Activated gamma-delta T cell (primary cell): ENCODE results near the gene CDKN2D.
A peak's percentile ranks its signal among the peaks of the same experiment; 100 is the strongest.
"Not testable (repeated sequence)": the region's sequence is repeated elsewhere in the genome, so short reads cannot be mapped to it uniquely, and the experiment has no call there.

Experiments used
- DNase-seq: peaks from one replicate; lab custom pipeline; 2025; lab: John Stamatoyannopoulos, UW

Gene CDKN2D

DNA sequence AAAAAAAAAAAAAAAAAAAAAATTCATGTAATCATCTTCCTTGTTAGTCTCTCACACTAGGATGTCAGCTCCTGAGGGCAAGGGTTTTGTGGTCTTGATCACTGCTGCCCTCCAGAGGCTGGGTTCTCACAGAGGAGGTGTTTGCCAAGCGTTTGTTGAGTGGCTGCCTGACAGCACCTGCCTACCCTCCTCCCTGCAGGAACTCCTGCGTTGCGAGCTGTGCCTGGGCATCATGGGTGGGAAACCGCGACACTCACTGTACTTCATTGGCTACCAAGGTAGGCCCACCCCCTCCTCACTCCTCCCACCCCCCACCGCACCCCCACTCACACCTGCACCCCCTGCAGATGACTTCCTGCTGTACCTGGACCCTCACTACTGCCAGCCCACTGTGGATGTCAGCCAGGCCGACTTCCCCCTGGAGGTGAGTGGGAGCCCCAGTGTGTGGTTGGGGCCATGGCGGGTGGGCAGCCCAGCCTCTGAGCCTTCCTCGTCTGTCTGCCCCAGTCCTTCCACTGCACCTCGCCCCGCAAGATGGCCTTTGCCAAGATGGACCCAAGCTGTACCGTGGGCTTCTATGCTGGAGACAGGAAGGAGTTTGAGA is 17.0 kb downstream of the CDKN2D start:
- no peak for DNase-seq

DNA sequence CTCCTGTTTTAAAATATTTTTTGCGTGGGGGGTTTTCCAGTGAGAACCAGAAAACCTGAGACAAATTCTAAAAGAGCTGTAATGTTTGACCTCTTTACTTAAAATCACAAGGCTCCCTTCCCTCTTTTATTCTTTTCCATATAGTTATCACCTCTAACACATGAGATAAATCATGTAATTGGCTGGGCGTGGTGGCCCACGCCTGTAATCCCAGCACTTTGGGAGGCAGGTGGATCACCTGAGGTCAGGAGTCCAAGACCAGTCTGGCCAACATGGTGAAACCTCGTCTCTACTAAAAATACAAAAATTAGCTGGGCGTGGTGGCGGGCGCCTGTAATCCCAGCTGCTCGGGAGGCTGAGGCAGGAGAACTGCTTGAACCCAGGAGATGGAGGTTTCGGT is 17.8 kb downstream of the CDKN2D start:
- DNase-seq, result not testable (repeated sequence)

DNA sequence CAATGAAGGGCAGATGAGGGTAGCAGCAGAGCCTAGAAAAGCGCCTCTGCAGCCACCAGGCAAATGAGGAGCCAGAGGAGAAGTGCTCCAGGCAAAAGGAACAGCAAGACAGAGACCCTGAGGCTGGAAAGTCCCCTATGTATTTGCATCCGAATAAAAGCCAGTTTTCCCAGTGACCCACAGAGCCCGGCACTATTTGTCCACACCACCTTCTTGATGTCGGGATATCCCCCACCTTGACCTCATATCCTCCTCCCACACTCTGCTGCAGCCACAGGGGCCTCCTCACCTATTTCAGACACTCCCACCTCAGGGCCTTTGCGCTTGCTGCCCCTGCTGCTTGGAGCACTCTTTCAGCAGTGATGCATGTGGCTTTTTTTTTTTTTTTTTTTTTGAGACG is 18.4 kb downstream of the CDKN2D start:
- DNase-seq, result no peak

- no peak for DNase-seq
Observed at GRCh38 chr19:10549733-10550132, 19.0 kb downstream of the CDKN2D start.

DNA sequence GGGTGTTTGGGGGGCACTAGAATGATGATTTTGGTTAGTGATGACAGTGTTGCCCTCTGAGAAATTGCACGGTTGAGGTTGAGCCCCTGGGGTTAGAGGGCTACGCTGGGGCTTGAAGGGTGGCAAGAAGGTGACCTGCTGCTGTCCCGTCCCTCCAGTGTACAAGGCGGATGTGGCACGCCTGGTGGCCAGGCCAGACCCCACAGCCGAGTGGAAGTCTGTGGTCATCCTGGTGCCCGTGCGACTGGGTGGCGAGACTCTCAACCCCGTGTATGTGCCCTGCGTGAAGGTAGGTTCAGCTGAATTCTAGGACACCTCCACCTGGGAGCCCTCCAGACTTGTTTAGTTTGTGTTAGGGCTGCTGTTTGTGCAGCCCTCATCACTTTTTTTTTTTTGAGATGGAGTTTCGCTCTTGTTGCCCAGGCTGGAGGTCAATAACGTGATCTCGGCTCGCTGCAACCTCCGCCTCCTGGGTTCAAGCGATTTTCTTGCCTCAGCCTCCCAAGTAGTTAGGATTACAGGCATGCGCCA is 20.0 kb downstream of the CDKN2D start:
- no peak for DNase-seq

DNA sequence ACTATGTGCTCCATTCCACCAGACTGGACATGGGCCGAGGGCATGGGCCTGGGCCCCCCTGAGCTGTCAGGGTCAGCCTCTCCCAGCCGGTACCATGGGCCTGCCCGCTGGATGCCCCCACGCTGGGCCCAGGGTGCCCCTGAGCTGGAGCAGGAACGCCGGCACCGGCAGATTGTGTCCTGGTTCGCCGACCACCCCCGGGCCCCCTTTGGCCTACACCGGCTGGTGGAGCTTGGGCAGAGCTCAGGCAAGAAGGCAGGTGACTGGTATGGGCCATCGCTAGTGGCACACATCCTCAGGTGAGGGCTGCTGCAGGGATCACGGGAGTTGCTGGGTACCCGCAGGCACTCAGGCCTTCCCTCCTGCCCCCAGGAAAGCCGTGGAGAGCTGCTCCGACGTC is 22.0 kb downstream of the CDKN2D start:
- no peak for DNase-seq

DNA sequence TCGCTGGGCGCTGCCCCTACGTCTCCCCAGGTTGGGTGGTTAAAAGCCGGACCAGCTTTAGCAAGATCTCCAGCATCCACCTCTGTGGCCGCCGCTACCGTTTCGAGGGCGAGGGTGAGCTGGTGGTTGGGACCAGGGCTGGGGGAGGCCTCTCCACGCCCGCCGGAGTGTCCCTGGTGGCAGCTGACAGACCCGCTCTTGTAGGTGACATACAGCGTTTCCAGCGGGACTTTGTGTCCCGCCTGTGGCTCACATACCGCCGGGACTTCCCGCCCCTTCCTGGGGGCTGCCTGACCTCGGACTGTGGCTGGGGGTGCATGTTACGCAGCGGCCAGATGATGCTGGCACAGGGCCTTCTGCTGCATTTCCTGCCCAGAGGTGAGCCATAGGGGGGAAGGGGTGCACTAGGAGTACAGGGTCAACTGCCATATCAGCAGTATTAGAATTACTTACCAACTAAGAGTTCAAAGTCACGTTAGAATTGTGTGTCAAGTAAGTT is 24.0 kb downstream of the CDKN2D start:
- no peak for DNase-seq

- no peak for DNase-seq
Observed at GRCh38 chr19:10544242-10544752, 24.5 kb downstream of the CDKN2D start.

DNA sequence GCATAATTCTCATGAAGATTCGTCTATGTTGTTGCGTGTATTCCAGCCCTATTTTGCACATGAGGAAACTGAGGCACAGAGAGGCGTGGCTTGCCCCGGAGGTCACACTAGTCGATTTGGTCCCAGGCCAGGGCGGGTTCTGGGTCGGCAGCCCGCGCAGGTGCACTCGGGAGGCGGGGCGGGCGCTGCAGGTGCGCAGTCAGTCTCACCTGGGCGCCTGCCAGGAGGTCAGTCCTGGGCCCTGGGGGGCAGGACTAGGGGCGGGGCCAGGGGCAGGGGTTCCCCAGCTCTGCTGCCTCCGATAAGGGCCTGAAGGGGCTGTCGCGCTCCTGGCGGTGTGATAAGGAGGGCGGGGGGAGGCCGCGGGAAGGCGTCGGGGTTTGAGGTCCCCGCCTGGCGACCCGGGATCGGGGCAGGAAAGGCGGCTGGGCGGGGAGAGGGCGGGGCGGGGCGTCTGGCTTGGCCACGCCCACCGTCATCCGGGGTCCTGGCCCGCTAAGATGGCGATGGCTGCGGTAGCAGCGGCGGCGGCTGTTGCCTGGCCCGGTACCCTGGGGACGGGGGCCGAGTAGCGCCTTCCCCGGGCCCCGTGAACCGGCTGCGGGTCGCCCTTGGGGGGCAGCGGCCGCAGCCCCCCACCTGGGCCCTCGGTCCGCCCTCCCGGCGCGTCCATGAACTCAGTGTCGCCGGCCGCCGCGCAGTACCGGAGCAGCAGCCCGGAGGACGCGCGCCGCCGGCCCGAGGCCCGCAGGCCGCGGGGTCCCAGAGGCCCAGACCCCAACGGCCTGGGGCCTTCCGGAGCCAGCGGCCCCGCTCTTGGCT is 25.1 kb downstream of the CDKN2D start, which contains the start of gene ATG4D:
ATG4D (plus strand) TSS at position 485 of the 822 bp plus-strand sequence; CDS start at position 672, 187 bp downstream.
- DNase-seq, result peak; percentile 71

- DNase-seq, result no peak
Observed at GRCh38 chr19:10543059-10543419, 25.7 kb downstream of the CDKN2D start.

- DNase-seq, result not testable (repeated sequence)
Observed at GRCh38 chr19:10539016-10539415, 29.8 kb downstream of the CDKN2D start.

GRCh38 chr19:10538204-10538983 is 30.4 kb downstream of the CDKN2D start:
- DNase-seq, result no peak

GRCh38 chr19:10537668-10538067 is 31.1 kb downstream of the CDKN2D start:
- no peak for DNase-seq

DNA sequence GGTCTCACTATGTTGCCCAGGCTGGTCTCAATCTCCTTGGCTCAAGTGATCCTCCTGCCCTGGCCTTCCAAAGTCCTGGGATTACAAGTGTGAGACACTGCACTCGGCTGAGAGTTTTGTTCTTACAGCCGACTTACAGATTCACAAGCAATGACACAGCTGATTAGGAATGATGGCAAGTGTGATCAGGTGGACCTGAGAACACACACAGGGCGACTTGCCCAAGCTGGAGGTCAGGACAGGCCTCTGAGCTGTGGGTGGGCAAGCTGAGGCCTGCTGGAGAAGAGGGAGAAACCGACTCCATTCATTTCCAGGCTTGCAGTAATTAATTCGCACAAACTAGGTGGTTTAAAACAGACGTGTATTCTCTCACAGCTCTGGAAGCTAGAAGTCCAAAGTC is 33.2 kb downstream of the CDKN2D start:
- DNase-seq, result no peak

DNA sequence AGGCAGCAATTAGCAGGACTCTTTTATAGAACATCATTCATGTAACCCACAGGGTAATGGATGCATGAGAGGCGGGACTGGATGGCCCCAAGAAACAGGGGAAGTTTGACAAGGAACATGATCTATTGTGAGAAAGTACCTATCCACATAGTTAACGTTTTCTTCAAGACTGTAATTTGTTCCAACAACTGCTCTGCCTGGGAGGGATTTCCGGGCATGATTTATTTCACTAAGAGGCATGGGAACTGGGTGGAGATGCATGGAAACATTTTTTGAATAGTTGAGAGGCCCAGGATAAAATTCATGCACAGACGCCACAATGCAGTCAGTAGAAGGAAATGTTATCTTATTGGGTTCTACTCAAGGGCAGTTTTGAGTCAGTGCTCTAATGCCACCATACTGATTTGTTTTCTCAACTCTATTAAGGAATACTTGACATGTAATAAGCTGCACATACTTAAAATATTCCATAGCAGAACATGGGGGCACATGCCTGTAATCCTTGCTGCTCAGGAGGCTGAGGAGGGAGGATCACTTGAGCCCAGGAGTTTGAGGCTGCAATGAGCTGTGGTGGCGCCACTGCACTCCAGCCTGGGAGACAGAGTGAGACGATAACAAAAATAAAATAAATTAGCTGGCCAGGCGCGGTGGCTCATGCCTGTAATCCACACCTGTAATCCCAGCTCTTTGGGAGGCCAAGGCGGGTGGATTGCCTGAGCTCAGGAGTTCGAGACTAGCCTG is 35.0 kb downstream of the CDKN2D start:
- DNase-seq, result no peak

DNA sequence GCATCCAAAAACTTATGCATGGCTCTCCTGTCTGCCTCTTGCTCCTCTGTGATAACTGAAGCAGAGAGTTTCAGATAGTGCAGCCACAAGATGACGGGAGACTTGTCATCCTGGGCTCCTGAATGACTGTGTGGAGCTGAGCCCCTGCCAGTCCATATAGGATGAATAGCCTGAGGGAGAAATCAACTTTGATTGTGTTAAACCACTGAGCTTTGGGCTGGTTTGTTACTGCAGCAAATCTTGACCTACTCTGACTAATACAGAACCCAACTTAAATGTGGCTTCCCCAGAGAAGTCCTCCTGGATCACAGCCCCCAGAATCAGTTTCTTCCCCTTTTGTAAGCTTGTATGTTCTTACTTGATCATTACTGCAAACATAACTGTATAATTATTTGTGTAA is 36.3 kb downstream of the CDKN2D start:
- DNase-seq, result no peak

- not testable (repeated sequence) for DNase-seq
Observed at GRCh38 chr19:10526887-10527286, 41.9 kb downstream of the CDKN2D start.

GRCh38 chr19:10525636-10526035 is 43.1 kb downstream of the CDKN2D start:
- no peak for DNase-seq

DNA sequence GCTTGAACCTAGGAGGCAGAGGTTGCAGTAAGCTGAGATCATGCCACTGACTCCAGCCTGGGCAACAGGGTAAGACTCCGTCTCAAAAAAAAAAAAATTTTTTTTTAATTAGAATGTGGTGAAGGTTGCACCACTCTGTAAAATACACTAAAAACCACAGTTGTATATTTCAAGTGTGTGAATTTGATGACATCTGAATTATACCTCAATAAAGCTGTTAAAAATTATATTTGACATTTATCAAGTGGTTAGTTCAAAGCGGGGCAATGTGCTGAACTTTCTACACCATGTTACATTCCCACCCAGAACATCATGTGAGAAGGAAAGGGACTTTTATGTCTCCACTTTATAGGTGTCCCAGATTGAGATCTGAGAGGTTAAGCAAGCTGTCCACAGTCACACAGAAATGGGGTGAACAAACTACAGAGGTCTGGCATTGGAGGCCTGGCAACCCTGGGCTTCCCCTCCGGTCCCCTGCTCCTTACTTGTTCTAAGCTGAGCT is 45.6 kb downstream of the CDKN2D start:
- DNase-seq, result no peak

DNA sequence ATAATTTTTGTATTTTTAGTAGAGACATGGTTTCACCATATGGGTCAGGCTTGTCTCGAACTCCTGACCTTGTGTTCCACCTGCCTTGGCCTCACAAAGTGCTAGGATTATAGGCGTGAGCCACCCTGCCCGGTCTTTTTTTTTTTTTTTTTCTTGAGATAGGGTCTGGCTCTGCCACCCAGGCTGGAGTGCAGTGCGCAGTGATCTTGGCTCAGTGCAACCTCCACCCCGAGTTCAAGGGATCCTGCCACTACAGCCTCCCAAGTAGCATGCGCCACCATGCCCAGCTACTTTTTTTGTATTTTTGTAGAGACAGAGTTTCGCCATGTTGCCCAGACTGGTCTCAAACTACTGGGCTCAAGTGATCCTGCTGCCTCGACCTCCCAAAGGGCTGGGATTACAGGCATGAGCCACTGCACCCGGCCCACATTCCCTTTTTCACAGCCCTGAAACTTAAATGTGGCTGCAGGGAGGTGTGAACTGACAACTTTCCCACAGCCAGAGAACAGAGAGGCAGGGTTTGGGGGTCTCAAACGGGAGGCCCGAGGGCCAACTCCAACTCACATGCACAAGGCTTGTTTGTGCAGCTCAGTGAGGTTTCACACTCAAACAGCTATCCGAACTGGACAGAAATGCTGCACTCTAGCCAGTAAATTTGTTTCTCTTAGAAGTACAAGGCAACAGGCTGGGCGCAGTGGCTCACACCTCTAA is 47.2 kb downstream of the CDKN2D start:
- DNase-seq, result no peak
